HG03354 (cell line): ENCODE measurements around the gene ERFE.
A peak's percentile ranks its signal among the peaks of the same experiment; 100 is the strongest.

ENCODE experiments used
- ATAC-seq: cut with Tn5 transposase; IDR thresholded peaks from one replicate; pipeline ENCODE4 v1.9.1; 2021; ENCODE audit warnings: mild to moderate bottlenecking; ENCODE audit not compliant: unreplicated experiment, poor library complexity, severe bottlenecking

Gene ERFE

GRCh38 chr2:238151628-238152235 is 7.0 kb upstream of the ERFE start:
- no peak for ATAC-seq

- no peak for ATAC-seq
Measured at GRCh38 chr2:238152771-238153688, 5.7 kb upstream of the ERFE start.

GRCh38 chr2:238154570-238154969 is 4.2 kb upstream of the ERFE start:
- no peak for ATAC-seq

- ATAC-seq: no peak
Measured at GRCh38 chr2:238155051-238155760, 3.6 kb upstream of the ERFE start.

- no peak for ATAC-seq
Measured at GRCh38 chr2:238155761-238156694, 2.7 kb upstream of the ERFE start.

- ATAC-seq: no peak
Measured at GRCh38 chr2:238157506-238158017, 1.2 kb upstream of the ERFE start.

- no peak for ATAC-seq
Measured at GRCh38 chr2:238158018-238158508, 707 bp upstream of the ERFE start.

- ATAC-seq: peak; percentile 15
Measured at GRCh38 chr2:238159071-238159539, 335 bp downstream of the ERFE start.

GRCh38 chr2:238159661-238160205 is 963 bp downstream of the ERFE start:
- no peak for ATAC-seq

GRCh38 chr2:238160206-238161129 is 1.7 kb downstream of the ERFE start:
- ATAC-seq: no peak

- ATAC-seq: no peak
Measured at GRCh38 chr2:238161291-238162051, 2.7 kb downstream of the ERFE start.

GRCh38 chr2:238162251-238162845 is 3.6 kb downstream of the ERFE start:
- no peak for ATAC-seq

- no peak for ATAC-seq
Measured at GRCh38 chr2:238162846-238163441, 4.2 kb downstream of the ERFE start.

- no peak for ATAC-seq
Measured at GRCh38 chr2:238163481-238164198, 4.9 kb downstream of the ERFE start.

GRCh38 chr2:238164906-238165287 is 6.1 kb downstream of the ERFE start:
- no peak for ATAC-seq
